ENCODE measurements around the gene STPG3.

Gene STPG3

DNA sequence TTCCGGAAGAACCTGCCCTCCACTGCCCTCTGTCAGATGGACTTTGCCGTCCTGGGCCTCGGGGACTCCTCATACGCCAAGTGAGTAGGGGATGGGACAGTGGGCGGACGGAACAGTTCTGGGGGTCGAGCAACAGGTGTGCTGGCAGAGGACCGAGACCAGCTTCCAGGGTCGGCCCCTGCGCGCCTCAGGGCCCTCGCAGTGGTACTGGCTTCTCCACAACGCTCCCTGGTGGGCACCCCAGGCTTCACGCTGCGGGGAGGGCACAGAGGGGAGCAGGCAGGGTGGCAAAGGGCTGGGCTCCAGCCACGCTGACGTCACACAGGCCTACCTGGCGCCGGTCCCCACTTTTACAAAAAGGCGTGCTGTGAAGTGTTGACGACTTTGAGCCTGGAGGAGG, 38.6 kb upstream of the STPG3 start:
- no peak overlapping the region for H3K4me3 ChIP-seq (ENCODE audit: control insufficient read depth, low read depth, low read length)
- DNase-seq (ENCODE audit: low read depth): no peak
- TF ChIP-seq, protein P1, sequence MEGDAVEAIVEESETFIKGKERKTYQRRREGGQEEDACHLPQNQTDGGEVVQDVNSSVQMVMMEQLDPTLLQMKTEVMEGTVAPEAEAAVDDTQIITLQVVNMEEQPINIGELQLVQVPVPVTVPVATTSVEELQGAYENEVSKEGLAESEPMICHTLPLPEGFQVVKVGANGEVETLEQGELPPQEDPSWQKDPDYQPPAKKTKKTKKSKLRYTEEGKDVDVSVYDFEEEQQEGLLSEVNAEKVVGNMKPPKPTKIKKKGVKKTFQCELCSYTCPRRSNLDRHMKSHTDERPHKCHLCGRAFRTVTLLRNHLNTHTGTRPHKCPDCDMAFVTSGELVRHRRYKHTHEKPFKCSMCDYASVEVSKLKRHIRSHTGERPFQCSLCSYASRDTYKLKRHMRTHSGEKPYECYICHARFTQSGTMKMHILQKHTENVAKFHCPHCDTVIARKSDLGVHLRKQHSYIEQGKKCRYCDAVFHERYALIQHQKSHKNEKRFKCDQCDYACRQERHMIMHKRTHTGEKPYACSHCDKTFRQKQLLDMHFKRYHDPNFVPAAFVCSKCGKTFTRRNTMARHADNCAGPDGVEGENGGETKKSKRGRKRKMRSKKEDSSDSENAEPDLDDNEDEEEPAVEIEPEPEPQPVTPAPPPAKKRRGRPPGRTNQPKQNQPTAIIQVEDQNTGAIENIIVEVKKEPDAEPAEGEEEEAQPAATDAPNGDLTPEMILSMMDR (conservative IDR thresholded peaks at IDR 0.05; ENCODE audit: control insufficient read depth, insufficient read depth, low read depth, low read length): no peak

DNA sequence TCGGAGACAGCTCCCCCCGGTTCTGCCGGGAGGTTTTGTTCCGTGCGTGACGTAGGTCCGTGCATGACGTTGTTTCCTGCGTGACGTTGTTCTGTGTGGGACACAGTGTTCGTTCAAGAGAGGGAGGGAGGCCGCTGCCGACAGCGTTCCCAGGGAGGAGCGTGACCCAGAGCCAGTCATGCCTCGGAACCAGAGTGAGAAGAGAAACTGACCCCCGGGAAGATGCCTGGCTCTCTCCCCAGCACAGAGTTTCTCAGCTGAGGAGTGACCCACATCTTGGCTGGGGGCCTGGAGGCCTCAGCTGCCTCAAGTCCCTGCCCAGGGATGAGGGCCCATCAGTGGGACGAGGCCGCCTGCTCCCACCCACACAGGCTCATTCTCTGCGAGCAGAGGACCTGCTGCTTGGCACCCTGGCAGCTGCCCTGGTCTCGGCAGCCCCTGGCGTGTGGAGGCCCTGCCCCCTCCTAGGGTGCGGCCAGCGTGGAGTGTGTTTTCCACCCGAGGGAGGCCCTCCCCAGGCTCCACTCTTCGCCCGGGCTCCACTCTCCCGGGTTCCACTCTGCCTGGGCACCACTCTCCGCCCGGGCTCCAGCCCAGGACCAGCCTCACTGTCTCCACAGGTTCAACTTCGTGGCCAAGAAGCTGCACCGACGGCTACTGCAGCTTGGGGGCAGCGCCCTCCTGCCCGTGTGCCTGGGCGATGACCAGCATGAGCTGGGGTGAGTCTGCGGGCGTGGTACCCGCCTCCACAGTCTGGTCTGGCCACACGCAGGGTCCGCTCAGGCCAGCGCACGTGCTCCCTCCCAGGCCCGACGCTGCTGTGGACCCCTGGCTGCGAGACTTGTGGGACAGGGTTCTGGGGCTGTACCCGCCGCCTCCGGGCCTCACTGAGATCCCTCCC, 37.7 kb upstream of the STPG3 start:
- TF ChIP-seq, protein P1 (conservative IDR thresholded peaks at IDR 0.05; ENCODE audit: control insufficient read depth, insufficient read depth, low read depth, low read length): no peak
- no peak overlapping the region for H3K4me3 ChIP-seq (ENCODE audit: control insufficient read depth, low read depth, low read length)
- peak; percentile 62 for DNase-seq (ENCODE audit: low read depth)

DNA sequence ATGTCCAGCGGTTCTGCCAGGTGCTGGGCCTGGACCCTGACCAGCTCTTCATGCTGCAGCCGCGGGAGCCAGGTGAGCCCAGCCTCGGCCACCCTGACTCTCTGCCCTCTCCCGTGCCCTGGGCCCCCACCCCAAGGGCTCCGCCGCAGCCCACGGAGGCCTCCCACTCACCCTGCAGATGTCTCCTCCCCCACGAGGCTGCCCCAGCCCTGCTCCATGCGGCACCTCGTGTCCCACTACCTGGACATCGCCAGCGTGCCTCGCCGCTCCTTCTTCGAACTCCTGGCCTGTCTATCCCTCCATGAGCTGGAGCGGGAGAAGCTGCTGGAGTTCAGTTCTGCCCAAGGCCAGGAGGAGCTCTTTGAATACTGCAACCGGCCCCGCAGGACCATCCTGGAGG, 36.5 kb upstream of the STPG3 start:
- no peak for DNase-seq (ENCODE audit: low read depth)
- TF ChIP-seq, protein P1 (conservative IDR thresholded peaks at IDR 0.05; ENCODE audit: control insufficient read depth, insufficient read depth, low read depth, low read length): no peak
- H3K4me3 ChIP-seq (ENCODE audit: control insufficient read depth, low read depth, low read length): no peak overlapping the region

DNA sequence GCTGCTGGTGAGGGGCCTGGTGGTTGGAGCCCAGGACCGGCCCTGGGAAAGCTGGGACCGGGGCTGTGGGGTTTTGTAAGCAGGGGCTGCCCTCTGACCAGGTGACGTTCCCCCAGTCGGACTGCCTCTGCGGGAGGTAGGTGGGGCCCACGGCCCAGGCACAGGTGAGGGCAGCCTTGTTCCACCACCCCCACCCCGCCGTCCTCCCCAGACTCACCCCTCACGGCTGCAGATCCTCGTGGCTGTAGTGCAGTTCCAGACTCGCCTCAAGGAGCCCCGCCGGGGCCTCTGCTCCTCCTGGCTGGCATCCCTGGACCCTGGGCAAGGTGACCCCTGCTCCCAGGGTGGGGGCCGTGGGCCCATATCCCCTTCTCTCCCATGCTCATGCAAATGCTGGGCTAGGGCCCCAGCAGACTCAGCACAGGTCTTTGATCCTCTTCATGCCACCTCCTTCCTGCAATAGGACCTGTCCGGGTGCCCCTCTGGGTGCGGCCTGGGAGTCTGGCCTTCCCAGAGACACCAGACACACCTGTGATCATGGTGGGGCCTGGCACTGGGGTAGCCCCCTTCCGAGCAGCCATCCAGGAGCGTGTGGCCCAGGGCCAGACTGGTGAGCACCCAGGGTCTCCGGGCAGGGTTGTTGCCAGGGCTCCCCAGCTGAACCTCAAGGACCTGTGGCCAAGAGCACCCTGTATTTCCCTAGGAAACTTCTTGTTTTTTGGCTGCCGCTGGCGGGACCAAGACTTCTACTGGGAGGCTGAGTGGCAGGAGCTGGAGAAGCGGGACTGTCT, 35.7 kb upstream of the STPG3 start:
- DNase-seq (ENCODE audit: low read depth): no peak
- no peak overlapping the region for H3K4me3 ChIP-seq (ENCODE audit: control insufficient read depth, low read depth, low read length)
- TF ChIP-seq, protein P1 (conservative IDR thresholded peaks at IDR 0.05; ENCODE audit: control insufficient read depth, insufficient read depth, low read depth, low read length): no peak

DNA sequence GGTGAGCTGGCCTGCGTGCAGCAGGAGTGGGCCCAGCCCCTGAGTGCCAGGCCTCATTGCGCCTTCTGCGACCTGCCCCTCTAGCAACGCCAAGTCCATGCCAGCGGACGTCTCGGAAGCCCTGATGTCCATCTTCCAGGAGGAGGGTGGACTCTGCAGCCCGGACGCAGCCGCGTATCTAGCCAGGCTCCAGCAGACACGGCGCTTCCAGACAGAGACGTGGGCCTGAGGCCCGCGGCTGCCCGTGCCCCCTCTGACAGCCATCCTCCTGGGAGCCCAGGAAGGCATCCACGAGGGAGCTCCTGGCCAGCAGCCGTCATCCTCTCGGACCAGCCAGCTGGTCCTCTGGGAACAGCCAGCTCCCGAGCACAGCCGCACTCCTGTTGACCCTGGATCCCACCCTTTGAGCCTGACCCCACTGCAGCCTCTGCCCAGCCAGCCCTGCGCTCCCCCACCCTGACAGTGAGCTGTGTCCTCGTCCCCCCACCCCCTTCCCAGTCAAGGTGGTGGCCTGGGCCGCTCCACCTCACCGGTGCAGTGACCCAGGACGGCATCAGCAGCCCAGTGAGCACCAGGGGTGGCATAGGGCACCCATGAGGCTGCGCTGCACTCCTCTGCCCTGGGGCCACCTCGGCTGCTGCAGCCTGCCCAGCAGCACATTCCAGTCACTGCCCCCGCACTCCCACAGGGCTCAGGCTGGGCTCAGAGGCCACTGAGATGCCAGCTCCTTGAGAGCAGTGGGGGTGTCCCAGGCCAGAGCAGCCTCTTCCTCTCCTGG, 34.7 kb upstream of the STPG3 start:
- no peak overlapping the region for H3K4me3 ChIP-seq (ENCODE audit: control insufficient read depth, low read depth, low read length)
- DNase-seq (ENCODE audit: low read depth): no peak

More for the DNA sequence above, 34.7 kb upstream of the STPG3 start:
- TF ChIP-seq, protein P1 (conservative IDR thresholded peaks at IDR 0.05; ENCODE audit: control insufficient read depth, insufficient read depth, low read depth, low read length): no peak
